ENCODE results near the gene SNURF.

GRCh38 chr15:24948495-24948894, 6.3 kb upstream of the SNURF start:
- TF ChIP-seq EZH2phosphoT487 (IDR thresholded peaks at IDR 0.05; ENCODE audit: borderline replicate concordance, low read length) (no peak), CTCF (IDR thresholded peaks at IDR 0.05; ENCODE audit: low read depth, low read length, poor library complexity, severe bottlenecking) (no peak)

All from DOHH2 (cell line).